ENCODE measurements around the gene SDHC.

DNA sequence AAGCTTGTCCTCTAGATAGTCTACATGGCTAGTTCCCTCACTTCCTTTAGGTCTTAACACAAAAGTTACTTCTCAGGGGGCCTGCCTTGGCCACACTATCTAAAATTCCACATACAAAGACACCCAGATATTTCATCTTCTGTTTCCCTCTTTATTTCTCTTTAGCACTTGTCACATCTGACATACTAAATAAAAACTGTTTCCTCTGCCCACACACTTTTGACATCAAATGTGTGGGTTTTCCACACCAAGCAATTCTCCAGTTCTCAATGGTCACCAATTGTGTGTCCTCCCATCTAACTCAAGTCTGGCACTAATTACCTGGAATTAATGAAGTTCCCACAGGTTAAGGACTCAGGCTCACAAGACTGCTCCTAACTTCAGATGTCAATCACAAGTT lies 79.0 kb downstream of the SDHC start:
- TF ChIP-seq, protein P1, sequence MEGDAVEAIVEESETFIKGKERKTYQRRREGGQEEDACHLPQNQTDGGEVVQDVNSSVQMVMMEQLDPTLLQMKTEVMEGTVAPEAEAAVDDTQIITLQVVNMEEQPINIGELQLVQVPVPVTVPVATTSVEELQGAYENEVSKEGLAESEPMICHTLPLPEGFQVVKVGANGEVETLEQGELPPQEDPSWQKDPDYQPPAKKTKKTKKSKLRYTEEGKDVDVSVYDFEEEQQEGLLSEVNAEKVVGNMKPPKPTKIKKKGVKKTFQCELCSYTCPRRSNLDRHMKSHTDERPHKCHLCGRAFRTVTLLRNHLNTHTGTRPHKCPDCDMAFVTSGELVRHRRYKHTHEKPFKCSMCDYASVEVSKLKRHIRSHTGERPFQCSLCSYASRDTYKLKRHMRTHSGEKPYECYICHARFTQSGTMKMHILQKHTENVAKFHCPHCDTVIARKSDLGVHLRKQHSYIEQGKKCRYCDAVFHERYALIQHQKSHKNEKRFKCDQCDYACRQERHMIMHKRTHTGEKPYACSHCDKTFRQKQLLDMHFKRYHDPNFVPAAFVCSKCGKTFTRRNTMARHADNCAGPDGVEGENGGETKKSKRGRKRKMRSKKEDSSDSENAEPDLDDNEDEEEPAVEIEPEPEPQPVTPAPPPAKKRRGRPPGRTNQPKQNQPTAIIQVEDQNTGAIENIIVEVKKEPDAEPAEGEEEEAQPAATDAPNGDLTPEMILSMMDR (IDR thresholded peaks at IDR 0.05; ENCODE audit: low read depth, low read length): no peak
- TF ChIP-seq, protein P2, sequence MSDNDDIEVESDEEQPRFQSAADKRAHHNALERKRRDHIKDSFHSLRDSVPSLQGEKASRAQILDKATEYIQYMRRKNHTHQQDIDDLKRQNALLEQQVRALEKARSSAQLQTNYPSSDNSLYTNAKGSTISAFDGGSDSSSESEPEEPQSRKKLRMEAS (IDR thresholded peaks at IDR 0.05; ENCODE audit: low read depth, low read length): no peak
- TF ChIP-seq POLR2A (IDR thresholded peaks at IDR 0.05; ENCODE audit: extremely low read depth, insufficient read length): no peak

All from NB4 (cell line).